Neuronal stem cell (in vitro differentiated cells): Measurements from ENCODE around the gene ACACA.

ENCODE experiments used
- DNase-seq: peaks from one replicate; pipeline ENCODE4 v3.0.0-alpha.2; 2013; ENCODE audit warnings: low spot score
- H2AFZ ChIP-seq: one replicate; pipeline ENCODE4 v1.6.1; 2013; ENCODE audit warnings: mild to moderate bottlenecking, low read length, inconsistent platforms
- H2AK5ac ChIP-seq: 2 replicates; pipeline ENCODE4 v1.6.1; 2013; ENCODE audit warnings: low read depth, mild to moderate bottlenecking, inconsistent platforms, low read length, moderate library complexity, mixed read lengths
- H2BK120ac ChIP-seq: 2 replicates; pipeline ENCODE4 v1.6.1; 2013; ENCODE audit warnings: low read depth, mild to moderate bottlenecking, inconsistent platforms, low read length, moderate library complexity, mixed read lengths
- H2BK12ac ChIP-seq: one replicate; pipeline ENCODE4 v1.6.1; 2013; ENCODE audit warnings: low read length, inconsistent platforms
- H2BK15ac ChIP-seq: 2 replicates; pipeline ENCODE4 v1.6.1; 2013; ENCODE audit warnings: mild to moderate bottlenecking, low read length, inconsistent platforms, mixed read lengths
- H2BK5ac ChIP-seq: one replicate; pipeline ENCODE4 v1.6.1; 2013; ENCODE audit warnings: inconsistent platforms, mild to moderate bottlenecking, low read length, moderate library complexity
- H3K14ac ChIP-seq: one replicate; pipeline ENCODE4 v1.6.1; 2013; ENCODE audit warnings: low read length, inconsistent platforms
- H3K18ac ChIP-seq: 2 replicates; pipeline ENCODE4 v1.6.1; 2013; ENCODE audit warnings: low read length, inconsistent platforms
- H3K23ac ChIP-seq: 2 replicates; pipeline ENCODE4 v1.6.1; 2013; ENCODE audit warnings: low read depth, mild to moderate bottlenecking, mixed read lengths, low read length, inconsistent platforms; ENCODE audit not compliant: poor library complexity
- H3K27ac ChIP-seq: replicated peaks from 3 replicates; pipeline ENCODE4 v1.5.1; 2013; ENCODE audit warnings: low read length, inconsistent platforms
- H3K27me3 ChIP-seq, 3 experiments: 2 replicates each; pipeline ENCODE4 v1.6.1; 2013; ENCODE audit warnings: low read length in 3 of 3, mild to moderate bottlenecking in 2 of 3, inconsistent platforms in 1 of 3, low read depth in 1 of 3, mixed read lengths in 1 of 3, moderate library complexity in 1 of 3; ENCODE audit not compliant: control insufficient read depth in 3 of 3, insufficient read depth in 3 of 3
- H3K36me3 ChIP-seq, 2 donors: replicated peaks in 1 of 2; 2 replicates each; pipeline ENCODE4 v1.6.1; 2013; ENCODE audit warnings: low read length in 2 of 2; ENCODE audit not compliant: control insufficient read depth in 2 of 2, insufficient read depth in 2 of 2
- H3K4ac ChIP-seq: 2 replicates; pipeline ENCODE4 v1.6.1; 2013; ENCODE audit warnings: inconsistent platforms, mild to moderate bottlenecking, low read length, moderate library complexity
- H3K4me1 ChIP-seq, 2 donors: 1 replicate in 1 of 2; 2 replicates in 1 of 2; pipeline ENCODE4 v1.6.1; 2013; ENCODE audit warnings: low read length in 2 of 2, low read depth in 1 of 2; ENCODE audit not compliant: control insufficient read depth in 2 of 2, insufficient read depth in 1 of 2
- H3K4me2 ChIP-seq: one replicate; pipeline ENCODE4 v1.6.1; 2013; ENCODE audit warnings: mild to moderate bottlenecking, low read length, inconsistent platforms; ENCODE audit not compliant: insufficient read depth, poor library complexity, severe bottlenecking
- H3K4me3 ChIP-seq, 2 donors: 2 replicates each; pipeline ENCODE4 v1.5.1; 2013; ENCODE audit warnings: low read length in 2 of 2, mild to moderate bottlenecking in 2 of 2, inconsistent platforms in 1 of 2, moderate library complexity in 1 of 2
- H3K79me1 ChIP-seq: one replicate; pipeline ENCODE4 v1.6.1; 2013; ENCODE audit warnings: low read depth, mild to moderate bottlenecking, inconsistent platforms, low read length, moderate library complexity
- H3K9ac ChIP-seq: one replicate; pipeline ENCODE4 v1.6.1; 2013; ENCODE audit warnings: mild to moderate bottlenecking, low read depth, low read length, inconsistent platforms; ENCODE audit not compliant: poor library complexity
- H3K9me3 ChIP-seq, 2 donors: replicated peaks in 1 of 2; 2 replicates each; pipeline versions ENCODE3 to v1.6.1; 2013; ENCODE audit warnings: low read length in 2 of 2, mild to moderate bottlenecking in 2 of 2, inconsistent platforms in 1 of 2, low read depth in 1 of 2, mixed read lengths in 1 of 2, moderate library complexity in 1 of 2; ENCODE audit not compliant: control insufficient read depth in 2 of 2, insufficient read depth in 1 of 2
- H4K8ac ChIP-seq: one replicate; pipeline ENCODE4 v1.6.1; 2013; ENCODE audit warnings: low read depth, mild to moderate bottlenecking, inconsistent platforms, low read length, moderate library complexity
- H4K91ac ChIP-seq: one replicate; pipeline ENCODE4 v1.6.1; 2013; ENCODE audit warnings: low read length, low read depth, mild to moderate bottlenecking, inconsistent platforms; ENCODE audit not compliant: poor library complexity
- WGBS, 2 donors: extraction: QIAGEN DNeasy Blood & Tissue Kit; methylation state at CpG; one replicate each; pipeline ENCODE4 v1.1.7; 2013; ENCODE audit warnings: missing lambda C conversion rate in 2 of 2, mixed read lengths in 1 of 2; ENCODE audit not compliant: insufficient read length in 2 of 2, insufficient replicate concordance in 1 of 2; ENCODE audit errors: extremely low coverage in 2 of 2; 5-methylcytosine and 5-hydroxymethylcytosine counted together

The ACACA gene

DNA sequence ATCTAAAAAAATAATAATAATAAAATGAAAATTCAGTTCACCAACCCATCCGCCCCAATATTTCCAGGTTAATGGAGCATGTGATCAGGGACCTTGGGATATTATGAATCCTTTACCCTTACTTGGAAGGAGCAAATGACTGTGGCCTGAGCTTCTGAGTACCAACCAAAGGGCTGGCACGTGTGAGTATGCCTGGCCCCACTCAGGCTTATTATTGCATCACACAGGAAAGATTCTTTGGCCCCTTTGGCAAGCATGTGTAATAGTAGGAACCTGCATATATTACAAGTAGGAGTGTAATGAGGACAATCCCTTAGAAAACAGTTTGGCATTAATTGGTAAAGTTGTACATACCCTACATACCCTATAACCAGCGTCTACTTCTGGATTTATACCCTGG lies 38.1 kb downstream of the ACACA start:
- no peak overlapping the region for H3K9ac ChIP-seq
- H4K8ac ChIP-seq: no peak overlapping the region
- no peak overlapping the region for H2BK15ac ChIP-seq
- H3K23ac ChIP-seq: no peak overlapping the region
- DNase-seq: no peak
- peaks cover 0 to 3% of the 10 kb centered on the region in 2 donors for H3K36me3 ChIP-seq
- H4K91ac ChIP-seq: no peak overlapping the region
- H3K9me3 ChIP-seq: no peaks in the 10 kb centered on the region
- no peak overlapping the region for H3K18ac ChIP-seq
- no peaks in the 10 kb centered on the region for H3K79me1 ChIP-seq
- no peak overlapping the region for H3K14ac ChIP-seq
- H3K4me2 ChIP-seq: no peak overlapping the region
- H3K27me3 ChIP-seq: no peaks in the 10 kb centered on the region
- H2AFZ ChIP-seq: no peak overlapping the region
- H2BK120ac ChIP-seq: no peak overlapping the region
- H2AK5ac ChIP-seq: no peak overlapping the region
- no peak overlapping the region for H3K27ac ChIP-seq
- no peaks in the 10 kb centered on the region for H3K4me1 ChIP-seq
- H2BK12ac ChIP-seq: no peak overlapping the region
- H3K4ac ChIP-seq: no peak overlapping the region
- WGBS, 2 donors: no CpG with 5 or more reads among the region's 3 CpGs
- H3K4me3 ChIP-seq: no peak overlapping the region
- H2BK5ac ChIP-seq: no peak overlapping the region

DNA sequence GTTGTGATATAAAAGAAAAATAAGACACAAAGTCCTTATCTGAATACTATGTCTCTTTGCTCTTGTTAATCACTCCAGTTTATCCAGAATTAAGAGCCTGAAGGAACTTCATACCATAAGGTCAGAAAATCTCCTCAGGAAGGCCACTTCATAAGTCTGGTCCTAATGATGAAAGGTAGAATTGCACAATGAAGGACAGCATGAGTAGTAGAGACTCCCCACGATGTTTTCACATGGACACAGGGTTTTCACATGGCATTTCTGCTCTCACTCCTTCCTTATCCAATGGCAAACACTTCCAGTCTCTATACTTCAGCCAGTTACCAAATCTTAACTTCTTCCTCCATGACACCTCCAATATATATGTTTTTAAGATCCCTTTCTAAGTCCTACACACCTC lies 41.0 kb downstream of the ACACA start:
- Histone ChIP-seq H3K79me1 (no peaks in the 10 kb centered on the region), H3K27ac (no peak overlapping the region), H3K9me3 (no peaks in the 10 kb centered on the region), H3K4me1 (peaks cover 0 to 2% of the 10 kb centered on the region in 2 donors), H2BK5ac (no peak overlapping the region), H3K23ac (no peak overlapping the region), H3K4ac (no peak overlapping the region), H3K4me3 (no peak overlapping the region), H2AK5ac (no peak overlapping the region), H3K36me3 (peaks cover 0 to 3% of the 10 kb centered on the region in 2 donors), H3K9ac (no peak overlapping the region), H3K27me3 (no peaks in the 10 kb centered on the region), H2AFZ (no peak overlapping the region), H3K14ac (no peak overlapping the region), H2BK120ac (no peak overlapping the region), H3K4me2 (no peak overlapping the region), H2BK12ac (no peak overlapping the region), H4K91ac (no peak overlapping the region), H2BK15ac (no peak overlapping the region), H3K18ac (no peak overlapping the region), H4K8ac (no peak overlapping the region)
- DNase-seq: no peak
- WGBS, 2 donors: no CpG with 5 or more reads among the region's 1 CpG

DNA sequence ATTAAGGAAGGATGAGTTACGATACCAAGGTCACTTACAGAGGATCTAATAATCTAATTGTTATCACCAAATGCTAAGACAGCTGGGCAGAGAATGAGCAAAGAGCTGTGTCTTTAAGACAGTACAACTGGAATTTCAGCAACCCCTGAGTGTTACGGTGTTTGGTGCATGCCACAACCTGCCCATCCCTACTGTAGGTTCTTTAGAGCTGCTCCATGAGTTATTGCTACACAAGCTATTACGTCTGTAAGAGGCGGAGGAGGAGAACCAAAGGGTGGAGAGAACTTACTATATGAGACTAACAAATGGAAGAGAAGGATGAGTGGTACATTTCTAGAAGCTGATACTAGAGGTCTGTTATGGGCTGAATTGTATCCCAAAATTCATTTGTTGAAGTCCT lies 45.1 kb downstream of the ACACA start:
- Histone ChIP-seq H2BK5ac (no peak overlapping the region), H3K36me3 (peaks cover 0 to 5% of the 10 kb centered on the region in 2 donors), H3K4me3 (no peak overlapping the region), H4K91ac (no peak overlapping the region), H3K9ac (no peak overlapping the region), H3K18ac (no peak overlapping the region), H3K79me1 (no peaks in the 10 kb centered on the region), H3K4ac (no peak overlapping the region), H2BK12ac (no peak overlapping the region), H3K23ac (no peak overlapping the region), H2BK120ac (no peak overlapping the region), H3K9me3 (no peaks in the 10 kb centered on the region), H3K4me2 (no peak overlapping the region), H3K27me3 (no peaks in the 10 kb centered on the region), H3K4me1 (peaks cover 13 to 17% of the 10 kb centered on the region in 2 donors), H2AFZ (no peak overlapping the region), H3K27ac (no peak overlapping the region), H2BK15ac (no peak overlapping the region), H4K8ac (no peak overlapping the region), H3K14ac (no peak overlapping the region), H2AK5ac (no peak overlapping the region)
- no CpG with 5 or more reads among the region's 4 CpGs for WGBS, 2 donors
- DNase-seq: no peak

DNA sequence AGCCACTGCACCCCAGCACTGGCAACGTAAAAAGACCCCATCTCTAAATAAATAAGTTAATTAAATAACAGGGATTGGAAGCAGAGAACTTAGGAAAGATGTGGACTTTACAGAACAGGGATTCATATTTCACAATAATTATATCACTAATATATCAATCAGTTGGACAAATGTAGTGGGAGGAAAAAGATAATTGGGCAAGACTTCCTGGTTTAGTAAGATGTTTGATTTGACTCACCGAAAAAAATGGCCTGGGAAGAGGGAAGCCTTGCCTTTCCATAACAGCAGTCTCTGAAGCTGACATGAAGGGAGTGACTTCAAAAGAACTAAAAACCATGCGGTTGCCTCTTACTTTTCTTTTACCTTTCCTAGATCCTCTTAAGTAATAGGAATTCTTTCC lies 46.0 kb downstream of the ACACA start:
- Histone ChIP-seq H2AFZ (no peak overlapping the region), H3K14ac (no peak overlapping the region), H2BK12ac (no peak overlapping the region), H3K4ac (no peak overlapping the region), H4K8ac (no peak overlapping the region), H2AK5ac (no peak overlapping the region), H3K36me3 (peaks cover 0 to 13% of the 10 kb centered on the region in 2 donors), H3K27me3 (no peaks in the 10 kb centered on the region), H2BK120ac (no peak overlapping the region), H3K9ac (no peak overlapping the region), H3K4me1 (peaks cover 13 to 17% of the 10 kb centered on the region in 2 donors), H3K9me3 (no peaks in the 10 kb centered on the region), H3K18ac (no peak overlapping the region), H3K4me2 (no peak overlapping the region), H3K23ac (no peak overlapping the region), H2BK5ac (no peak overlapping the region), H3K27ac (no peak overlapping the region), H3K79me1 (no peaks in the 10 kb centered on the region), H4K91ac (no peak overlapping the region), H3K4me3 (no peak overlapping the region), H2BK15ac (no peak overlapping the region)
- no CpG with 5 or more reads among the region's 3 CpGs for WGBS, 2 donors
- no peak for DNase-seq
